ENCODE results near the gene IFT88.

The IFT88 gene

DNA sequence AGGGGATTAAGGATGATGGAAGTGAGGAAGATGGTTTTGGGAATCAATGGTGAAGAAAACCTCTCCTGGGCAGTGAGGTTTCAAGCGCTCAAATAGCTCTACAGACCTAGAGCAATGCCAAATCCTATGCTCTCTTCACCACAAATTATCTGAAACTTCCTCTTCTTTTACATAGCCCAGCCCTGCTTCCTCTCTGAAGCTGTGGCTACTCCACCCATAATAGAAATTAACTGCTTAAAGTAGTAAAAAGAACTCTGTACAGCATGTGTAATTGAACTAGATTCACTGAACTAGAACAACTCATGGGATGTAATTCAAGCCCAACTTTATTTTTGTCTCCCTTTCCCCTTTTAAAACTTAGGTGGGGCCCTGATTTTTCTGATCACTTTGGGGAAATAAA lies 20.4 kb upstream of the IFT88 start:
- no peak for DNase-seq (ENCODE audit: low read depth)
- TF ChIP-seq CTCF (IDR thresholded peaks at IDR 0.05; ENCODE audit: control insufficient read depth, extremely low read depth, insufficient read depth): no peak
- no peak overlapping the region for H3K4me3 ChIP-seq (ENCODE audit: low read depth, low read length)

DNA sequence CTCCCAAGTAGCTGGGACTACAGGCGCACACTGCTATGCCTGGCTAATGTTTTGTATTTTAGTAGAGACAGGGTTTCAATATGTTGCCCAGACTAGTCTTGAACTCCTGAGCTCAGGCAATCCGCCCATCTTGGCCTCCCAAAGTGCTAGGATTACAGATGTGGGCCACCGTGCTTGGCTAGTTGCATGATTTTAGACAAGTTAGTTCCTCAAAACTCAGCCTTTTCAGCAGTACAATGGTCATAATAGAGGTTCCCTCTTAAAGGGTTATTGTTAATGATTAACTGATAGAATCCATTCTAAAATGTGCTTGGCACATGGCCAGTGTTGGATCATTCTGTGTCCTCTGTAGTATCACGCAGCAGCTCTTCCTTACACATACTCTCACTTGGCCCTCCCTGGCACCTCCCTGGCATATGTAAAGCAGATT lies 19.5 kb upstream of the IFT88 start:
- DNase-seq (ENCODE audit: low read depth): no peak
- TF ChIP-seq CTCF (IDR thresholded peaks at IDR 0.05; ENCODE audit: control insufficient read depth, extremely low read depth, insufficient read depth): no peak
- no peak overlapping the region for H3K4me3 ChIP-seq (ENCODE audit: low read depth, low read length)

GRCh38 chr13:20550799-20551198 lies 16.2 kb upstream of the IFT88 start:
- no peak for TF ChIP-seq CTCF (IDR thresholded peaks at IDR 0.05; ENCODE audit: control insufficient read depth, extremely low read depth, insufficient read depth)
- no peak overlapping the region for H3K4me3 ChIP-seq (ENCODE audit: low read depth, low read length)
- no peak for DNase-seq (ENCODE audit: low read depth)

GRCh38 chr13:20553311-20553710 lies 13.6 kb upstream of the IFT88 start:
- DNase-seq (ENCODE audit: low read depth): no peak
- no peak for TF ChIP-seq CTCF (IDR thresholded peaks at IDR 0.05; ENCODE audit: control insufficient read depth, extremely low read depth, insufficient read depth)
- H3K4me3 ChIP-seq (ENCODE audit: low read depth, low read length): no peak overlapping the region

GRCh38 chr13:20558982-20559381 lies 8.0 kb upstream of the IFT88 start:
- no peak for TF ChIP-seq CTCF (IDR thresholded peaks at IDR 0.05; ENCODE audit: control insufficient read depth, extremely low read depth, insufficient read depth)
- no peak for DNase-seq (ENCODE audit: low read depth)
- H3K4me3 ChIP-seq (ENCODE audit: low read depth, low read length): no peak overlapping the region

DNA sequence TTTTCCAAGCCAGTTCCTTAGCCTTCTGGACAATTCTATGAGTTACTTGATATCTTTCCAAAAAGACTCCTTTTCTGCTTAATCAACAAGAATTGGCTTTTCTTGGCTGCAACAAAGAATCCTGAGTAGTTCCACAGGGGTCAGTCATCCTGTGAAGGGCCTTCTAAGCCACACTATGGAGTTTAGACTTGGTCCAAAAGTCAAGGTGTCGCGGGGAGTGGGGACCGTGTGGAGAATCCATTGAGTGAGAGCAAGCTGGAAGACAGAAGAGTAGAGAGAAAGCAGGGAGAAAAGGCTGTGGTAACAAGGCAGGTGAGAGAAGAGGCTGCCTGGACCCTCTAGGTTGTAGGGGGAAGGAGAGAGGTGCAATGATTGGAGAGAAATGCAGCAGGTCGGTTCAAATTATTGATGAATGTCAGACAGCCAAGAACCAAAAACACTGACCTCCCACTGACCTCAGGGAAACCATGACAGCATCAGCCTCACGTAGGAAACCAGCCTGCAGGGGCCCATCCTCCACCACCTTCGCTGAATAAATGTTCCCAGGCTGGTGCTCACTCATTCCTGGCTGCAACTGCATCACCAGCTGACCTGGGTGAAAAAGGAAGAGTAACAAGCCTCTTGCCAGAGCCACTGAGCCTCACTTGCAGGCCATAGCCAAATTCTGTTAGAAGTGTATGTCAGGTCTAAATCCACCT lies 7.1 kb upstream of the IFT88 start:
- H3K4me3 ChIP-seq (ENCODE audit: low read depth, low read length): no peak overlapping the region
- no peak for TF ChIP-seq CTCF (IDR thresholded peaks at IDR 0.05; ENCODE audit: control insufficient read depth, extremely low read depth, insufficient read depth)
- DNase-seq (ENCODE audit: low read depth): no peak

DNA sequence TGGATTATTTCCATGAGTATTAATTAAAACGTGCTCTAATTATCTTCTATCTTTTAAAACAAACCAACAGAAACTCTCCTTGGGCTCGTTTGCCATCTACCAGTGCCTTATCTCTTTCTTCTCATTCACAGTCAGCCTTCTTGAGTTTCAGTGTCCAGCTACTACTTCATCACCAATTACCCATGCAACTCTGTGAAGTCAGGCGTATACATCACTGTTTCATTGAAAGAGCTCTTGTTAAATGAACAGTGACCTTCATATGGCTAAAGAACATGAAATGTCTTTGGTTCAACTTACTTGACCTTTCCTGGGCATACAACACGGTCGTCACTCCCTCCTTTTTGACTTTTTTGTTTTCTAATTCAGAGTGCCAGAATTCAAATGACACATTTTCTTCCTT lies 5.2 kb upstream of the IFT88 start:
- no peak for TF ChIP-seq CTCF (IDR thresholded peaks at IDR 0.05; ENCODE audit: control insufficient read depth, extremely low read depth, insufficient read depth)
- H3K4me3 ChIP-seq (ENCODE audit: low read depth, low read length): no peak overlapping the region
- DNase-seq (ENCODE audit: low read depth): no peak
